Endometrial microvascular endothelial cells (primary cell): Measurements from ENCODE around the gene RNF220. TPM values are rescaled to one million over a fixed set of nuclear protein-coding genes. Genes with fewer than 3 reads are reported as not detected.
"Not testable (repeated sequence)": the region's sequence is repeated elsewhere in the genome, so short reads cannot be mapped to it uniquely, and the experiment has no call there.

Source experiments
- in situ Hi-C: cut with HindIII; loops from 2 replicates; pipeline ENCODE4 v1.10.0; 2017; ENCODE audit warnings: low sequenced_read_pairs, low pct_unique_long_range_greater_than_20kb; ENCODE audit errors: inconsistent ontology term
- total RNA-seq: library from RNA; depleted of rRNA; stranded (reverse); fragments of >200 nt; gene quantifications from one replicate; pipeline ENCODE4 v1.2.3, GENCODE V29; 2015; ENCODE audit errors: inconsistent ontology term

RNF220 gene
- total RNA-seq, 1 donor from 2014 or later = 112 TPM

- in situ Hi-C loops = no loop called here
Measured at GRCh38 chr1:44476891-44477290, 71.8 kb downstream of the RNF220 start.

GRCh38 chr1:44481701-44482100, 76.6 kb downstream of the RNF220 start:
- in situ Hi-C loops = no loop called here

- in situ Hi-C loops = no loop called here
Measured at GRCh38 chr1:44483089-44483874, 78.2 kb downstream of the RNF220 start.

- in situ Hi-C loops = no loop called here
Measured at GRCh38 chr1:44484155-44484688, 79.2 kb downstream of the RNF220 start.

GRCh38 chr1:44485229-44485933, 80.3 kb downstream of the RNF220 start:
- in situ Hi-C loops = no loop called here

- in situ Hi-C loops = no loop called here
Measured at GRCh38 chr1:44485934-44486460, 80.9 kb downstream of the RNF220 start.

GRCh38 chr1:44489481-44489880, 84.4 kb downstream of the RNF220 start:
- in situ Hi-C loops = no loop called here

GRCh38 chr1:44496541-44497171, 91.6 kb downstream of the RNF220 start:
- in situ Hi-C loops = no loop called here

GRCh38 chr1:44497422-44498170, 92.5 kb downstream of the RNF220 start:
- in situ Hi-C loops = no loop called here

GRCh38 chr1:44499306-44499705, 94.3 kb downstream of the RNF220 start:
- in situ Hi-C loops = no loop called here

GRCh38 chr1:44500181-44501046, 95.4 kb downstream of the RNF220 start:
- in situ Hi-C loops = no loop called here

GRCh38 chr1:44501047-44501890, 96.2 kb downstream of the RNF220 start:
- in situ Hi-C loops = no loop called here

GRCh38 chr1:44502823-44503222, 97.8 kb downstream of the RNF220 start:
- in situ Hi-C loops = not testable (repeated sequence)

GRCh38 chr1:44503625-44504024, 98.6 kb downstream of the RNF220 start:
- in situ Hi-C loops = no loop called here

GRCh38 chr1:44505210-44505993, 100.3 kb downstream of the RNF220 start:
- in situ Hi-C loops = no loop called here
